Mesendoderm (in vitro differentiated cells): Measurements from ENCODE around the gene SAMD4A.
A peak's percentile ranks its signal among the peaks of the same experiment; 100 is the strongest.

ENCODE experiments used
- DNase-seq: peaks from one replicate; pipeline ENCODE4 v3.0.0; 2013
- H2AK5ac ChIP-seq: 2 replicates; pipeline ENCODE4 v1.6.1; 2013; ENCODE audit warnings: low read length, inconsistent platforms
- H2BK120ac ChIP-seq: 2 replicates; pipeline ENCODE4 v1.6.1; 2013; ENCODE audit warnings: low read depth, mild to moderate bottlenecking, low read length, moderate library complexity, mixed read lengths
- H2BK15ac ChIP-seq: replicated peaks from 2 replicates; pipeline ENCODE4 v1.6.1; 2013; ENCODE audit warnings: low read depth, mild to moderate bottlenecking, moderate library complexity
- H2BK5ac ChIP-seq: 2 replicates; pipeline ENCODE4 v1.6.1; 2013; ENCODE audit warnings: low read length, inconsistent platforms
- H3K18ac ChIP-seq: 2 replicates; pipeline ENCODE4 v1.6.1; 2013; ENCODE audit warnings: mild to moderate bottlenecking, low read length, mixed read lengths
- H3K23ac ChIP-seq: one replicate; pipeline ENCODE4 v1.6.1; 2013; ENCODE audit warnings: low read length
- H3K27ac ChIP-seq: 2 replicates; pipeline ENCODE4 v1.5.1; 2013; ENCODE audit warnings: low read depth, mild to moderate bottlenecking, inconsistent platforms, low read length, moderate library complexity
- H3K27me3 ChIP-seq: 2 replicates; pipeline ENCODE4 v1.6.1; 2013; ENCODE audit warnings: low read length, control low read depth, mild to moderate bottlenecking, inconsistent platforms; ENCODE audit not compliant: insufficient read depth, poor library complexity
- H3K36me3 ChIP-seq: 2 replicates; pipeline ENCODE4 v1.6.1; 2013; ENCODE audit warnings: low read length, inconsistent platforms; ENCODE audit not compliant: control insufficient read depth, insufficient read depth
- H3K4ac ChIP-seq: one replicate; pipeline ENCODE4 v1.6.1; 2013; ENCODE audit warnings: low read depth, mild to moderate bottlenecking, low read length, moderate library complexity
- H3K4me1 ChIP-seq: 2 replicates; pipeline ENCODE4 v1.6.1; 2013; ENCODE audit warnings: low read depth, low read length, inconsistent platforms; ENCODE audit not compliant: control insufficient read depth
- H3K4me2 ChIP-seq: 2 replicates; pipeline ENCODE4 v1.6.1; 2013; ENCODE audit warnings: low read length
- H3K4me3 ChIP-seq: 2 replicates; pipeline ENCODE4 v1.5.1; 2013; ENCODE audit warnings: mild to moderate bottlenecking, low read length
- H3K56ac ChIP-seq: one replicate; pipeline ENCODE4 v1.6.1; 2013; ENCODE audit warnings: low read length
- H3K79me1 ChIP-seq: 2 replicates; pipeline ENCODE4 v1.6.1; 2013; ENCODE audit warnings: low read length, inconsistent platforms
- H3K79me2 ChIP-seq: 2 replicates; pipeline ENCODE4 v1.6.1; 2013; ENCODE audit warnings: mild to moderate bottlenecking, low read length; ENCODE audit not compliant: control insufficient read depth, insufficient read depth
- H3K9ac ChIP-seq: 2 replicates; pipeline ENCODE4 v1.6.1; 2013; ENCODE audit warnings: low read length, inconsistent platforms
- H4K5ac ChIP-seq: one replicate; pipeline ENCODE4 v1.6.1; 2013; ENCODE audit warnings: low read length
- H4K8ac ChIP-seq: one replicate; pipeline ENCODE4 v1.6.1; 2013; ENCODE audit warnings: low read depth, mild to moderate bottlenecking, control low read depth, low read length, moderate library complexity
- WGBS: extraction: QIAGEN DNeasy Blood & Tissue Kit; methylation state at CpG from one replicate; pipeline ENCODE4 v1.1.7; 2013; ENCODE audit warnings: low lambda C conversion rate, missing lambda C conversion rate; ENCODE audit not compliant: insufficient coverage; ENCODE audit errors: extremely low coverage; 5-methylcytosine and 5-hydroxymethylcytosine counted together

The SAMD4A gene

GRCh38 chr14:54652605-54653052 is 85.7 kb downstream of the SAMD4A start:
- Histone ChIP-seq H3K79me2 (peaks cover 6% of the 10 kb centered on the region), H2BK120ac (peak overlapping the region; percentile 30), H3K4me1 (peaks cover 33% of the 10 kb centered on the region), H3K18ac (peak overlapping the region; percentile 96), H3K79me1 (peaks cover 4% of the 10 kb centered on the region), H3K23ac (no peak overlapping the region), H2BK15ac (no peak overlapping the region), H4K5ac (no peak overlapping the region), H3K4ac (peak overlapping the region; percentile 96), H3K4me2 (no peak overlapping the region), H2BK5ac (peak overlapping the region; percentile 52), H3K27ac (peak overlapping the region; percentile 27), H4K8ac (no peak overlapping the region), H3K9ac (peak overlapping the region; percentile 8), H3K36me3 (no peaks in the 10 kb centered on the region), H2AK5ac (no peak overlapping the region), H3K56ac (peak overlapping the region; percentile 59), H3K4me3 (no peak overlapping the region), H3K27me3 (no peaks in the 10 kb centered on the region)
- peak; percentile 42 for DNase-seq
- WGBS = no CpG with 5 or more reads among the region's 11 CpGs

- Histone ChIP-seq H3K9ac (no peak overlapping the region), H2AK5ac (peak overlapping the region; percentile 73), H4K8ac (no peak overlapping the region), H3K4me3 (no peak overlapping the region), H3K79me2 (peaks cover 6% of the 10 kb centered on the region), H3K4me2 (no peak overlapping the region), H3K18ac (peak overlapping the region; percentile 52), H3K4ac (peak overlapping the region; percentile 60), H2BK120ac (no peak overlapping the region), H3K36me3 (no peaks in the 10 kb centered on the region), H3K4me1 (peaks cover 30% of the 10 kb centered on the region), H3K56ac (peak overlapping the region; percentile 44), H3K27ac (no peak overlapping the region), H2BK5ac (peak overlapping the region; percentile 32), H3K23ac (peak overlapping the region; percentile 15), H3K79me1 (peaks cover 7% of the 10 kb centered on the region), H3K27me3 (no peaks in the 10 kb centered on the region), H4K5ac (no peak overlapping the region), H2BK15ac (no peak overlapping the region)
- DNase-seq = peak; percentile 67
- no CpG with 5 or more reads among the region's 11 CpGs for WGBS
Observed at GRCh38 chr14:54653712-54654469, 87.0 kb downstream of the SAMD4A start.

DNA sequence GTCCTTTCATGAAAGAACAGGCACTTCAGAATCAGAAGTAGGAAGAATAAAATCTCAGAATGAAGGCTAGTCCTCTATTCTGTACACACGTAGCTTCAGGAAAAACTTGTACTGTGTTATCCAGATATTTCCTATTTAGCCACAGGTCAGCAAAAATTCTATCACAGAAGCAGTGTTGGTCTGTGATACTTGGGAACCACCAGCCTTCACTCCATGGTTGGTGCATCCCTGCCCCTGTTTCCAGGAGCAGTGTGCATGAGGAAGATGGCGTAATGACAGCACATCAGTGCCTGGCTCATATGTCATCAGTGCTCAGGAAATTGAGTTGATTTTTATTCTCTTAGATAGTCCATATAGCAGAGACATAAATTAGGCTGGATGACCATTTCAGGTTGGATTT is 87.7 kb downstream of the SAMD4A start:
- no peak overlapping the region for H3K9ac ChIP-seq
- no peaks in the 10 kb centered on the region for H3K36me3 ChIP-seq
- H3K4ac ChIP-seq = no peak overlapping the region
- H2BK5ac ChIP-seq = no peak overlapping the region
- H3K27ac ChIP-seq = no peak overlapping the region
- peaks cover 24% of the 10 kb centered on the region for H3K4me1 ChIP-seq
- no peak overlapping the region for H3K4me2 ChIP-seq
- no peak overlapping the region for H3K4me3 ChIP-seq
- no peak overlapping the region for H3K18ac ChIP-seq
- H3K23ac ChIP-seq = no peak overlapping the region
- peaks cover 7% of the 10 kb centered on the region for H3K79me1 ChIP-seq
- no peak overlapping the region for H4K5ac ChIP-seq
- H4K8ac ChIP-seq = no peak overlapping the region
- H2BK15ac ChIP-seq = no peak overlapping the region
- DNase-seq = no peak
- H2AK5ac ChIP-seq = no peak overlapping the region
- H3K56ac ChIP-seq = no peak overlapping the region
- H3K79me2 ChIP-seq = peaks cover 6% of the 10 kb centered on the region
- H2BK120ac ChIP-seq = no peak overlapping the region
- no CpG with 5 or more reads among the region's 2 CpGs for WGBS
- no peaks in the 10 kb centered on the region for H3K27me3 ChIP-seq

- no peak for DNase-seq
- H3K56ac ChIP-seq = no peak overlapping the region
- no CpG with 5 or more reads among the region's 3 CpGs for WGBS
- no peak overlapping the region for H3K4me2 ChIP-seq
- no peak overlapping the region for H2BK5ac ChIP-seq
- no peak overlapping the region for H3K18ac ChIP-seq
- H4K8ac ChIP-seq = no peak overlapping the region
- no peak overlapping the region for H2AK5ac ChIP-seq
- H3K4me1 ChIP-seq = peaks cover under 1% of the 10 kb centered on the region
- peak overlapping the region; percentile 33 for H3K23ac ChIP-seq
- H2BK15ac ChIP-seq = no peak overlapping the region
- H3K79me1 ChIP-seq = peaks cover 8% of the 10 kb centered on the region
- H3K27me3 ChIP-seq = no peaks in the 10 kb centered on the region
- no peak overlapping the region for H2BK120ac ChIP-seq
- no peak overlapping the region for H3K4ac ChIP-seq
- H4K5ac ChIP-seq = no peak overlapping the region
- peaks cover 6% of the 10 kb centered on the region for H3K79me2 ChIP-seq
- no peak overlapping the region for H3K4me3 ChIP-seq
- H3K36me3 ChIP-seq = no peaks in the 10 kb centered on the region
- H3K27ac ChIP-seq = no peak overlapping the region
- no peak overlapping the region for H3K9ac ChIP-seq
Observed at GRCh38 chr14:54658836-54659235, 91.9 kb downstream of the SAMD4A start.

- DNase-seq = no peak
- no peak overlapping the region for H4K8ac ChIP-seq
- H2BK15ac ChIP-seq = no peak overlapping the region
- H3K9ac ChIP-seq = no peak overlapping the region
- peaks cover 8% of the 10 kb centered on the region for H3K79me1 ChIP-seq
- peak overlapping the region; percentile 33 for H3K23ac ChIP-seq
- no peak overlapping the region for H3K27ac ChIP-seq
- H2BK5ac ChIP-seq = no peak overlapping the region
- H3K79me2 ChIP-seq = peaks cover 6% of the 10 kb centered on the region
- no peak overlapping the region for H4K5ac ChIP-seq
- H3K56ac ChIP-seq = no peak overlapping the region
- H3K4me1 ChIP-seq = no peaks in the 10 kb centered on the region
- no peak overlapping the region for H2BK120ac ChIP-seq
- H2AK5ac ChIP-seq = no peak overlapping the region
- no CpG with 5 or more reads among the region's 6 CpGs for WGBS
- H3K4me3 ChIP-seq = no peak overlapping the region
- H3K4ac ChIP-seq = no peak overlapping the region
- no peaks in the 10 kb centered on the region for H3K27me3 ChIP-seq
- H3K18ac ChIP-seq = no peak overlapping the region
- H3K4me2 ChIP-seq = no peak overlapping the region
- H3K36me3 ChIP-seq = no peaks in the 10 kb centered on the region
Observed at GRCh38 chr14:54659365-54659764, 92.4 kb downstream of the SAMD4A start.
